ENCODE results near the gene GIGYF2.

DNA sequence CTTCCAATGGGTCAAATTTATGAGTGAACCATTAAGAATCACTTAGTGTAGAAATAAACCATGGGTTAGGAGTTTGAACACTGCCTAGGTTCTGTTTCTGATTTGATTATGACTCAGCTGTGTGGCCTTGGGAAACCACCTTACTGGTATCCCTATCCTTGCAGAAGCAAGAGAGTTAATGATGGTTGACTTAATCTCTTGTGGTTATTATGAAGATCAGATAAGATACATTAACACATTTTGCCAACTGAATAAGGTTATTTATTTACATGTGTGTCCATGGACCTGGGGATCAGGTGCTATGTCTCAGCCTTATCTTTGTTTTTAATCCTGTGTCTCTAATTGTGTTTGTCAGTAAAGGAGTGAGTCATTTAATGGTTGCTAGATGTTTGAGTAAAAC, 84.6 kb downstream of the GIGYF2 start:
- TF ChIP-seq, protein P1, sequence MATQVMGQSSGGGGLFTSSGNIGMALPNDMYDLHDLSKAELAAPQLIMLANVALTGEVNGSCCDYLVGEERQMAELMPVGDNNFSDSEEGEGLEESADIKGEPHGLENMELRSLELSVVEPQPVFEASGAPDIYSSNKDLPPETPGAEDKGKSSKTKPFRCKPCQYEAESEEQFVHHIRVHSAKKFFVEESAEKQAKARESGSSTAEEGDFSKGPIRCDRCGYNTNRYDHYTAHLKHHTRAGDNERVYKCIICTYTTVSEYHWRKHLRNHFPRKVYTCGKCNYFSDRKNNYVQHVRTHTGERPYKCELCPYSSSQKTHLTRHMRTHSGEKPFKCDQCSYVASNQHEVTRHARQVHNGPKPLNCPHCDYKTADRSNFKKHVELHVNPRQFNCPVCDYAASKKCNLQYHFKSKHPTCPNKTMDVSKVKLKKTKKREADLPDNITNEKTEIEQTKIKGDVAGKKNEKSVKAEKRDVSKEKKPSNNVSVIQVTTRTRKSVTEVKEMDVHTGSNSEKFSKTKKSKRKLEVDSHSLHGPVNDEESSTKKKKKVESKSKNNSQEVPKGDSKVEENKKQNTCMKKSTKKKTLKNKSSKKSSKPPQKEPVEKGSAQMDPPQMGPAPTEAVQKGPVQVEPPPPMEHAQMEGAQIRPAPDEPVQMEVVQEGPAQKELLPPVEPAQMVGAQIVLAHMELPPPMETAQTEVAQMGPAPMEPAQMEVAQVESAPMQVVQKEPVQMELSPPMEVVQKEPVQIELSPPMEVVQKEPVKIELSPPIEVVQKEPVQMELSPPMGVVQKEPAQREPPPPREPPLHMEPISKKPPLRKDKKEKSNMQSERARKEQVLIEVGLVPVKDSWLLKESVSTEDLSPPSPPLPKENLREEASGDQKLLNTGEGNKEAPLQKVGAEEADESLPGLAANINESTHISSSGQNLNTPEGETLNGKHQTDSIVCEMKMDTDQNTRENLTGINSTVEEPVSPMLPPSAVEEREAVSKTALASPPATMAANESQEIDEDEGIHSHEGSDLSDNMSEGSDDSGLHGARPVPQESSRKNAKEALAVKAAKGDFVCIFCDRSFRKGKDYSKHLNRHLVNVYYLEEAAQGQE (IDR thresholded peaks at IDR 0.05; ENCODE audit: low read depth): no peak
- TF ChIP-seq, protein P2, sequence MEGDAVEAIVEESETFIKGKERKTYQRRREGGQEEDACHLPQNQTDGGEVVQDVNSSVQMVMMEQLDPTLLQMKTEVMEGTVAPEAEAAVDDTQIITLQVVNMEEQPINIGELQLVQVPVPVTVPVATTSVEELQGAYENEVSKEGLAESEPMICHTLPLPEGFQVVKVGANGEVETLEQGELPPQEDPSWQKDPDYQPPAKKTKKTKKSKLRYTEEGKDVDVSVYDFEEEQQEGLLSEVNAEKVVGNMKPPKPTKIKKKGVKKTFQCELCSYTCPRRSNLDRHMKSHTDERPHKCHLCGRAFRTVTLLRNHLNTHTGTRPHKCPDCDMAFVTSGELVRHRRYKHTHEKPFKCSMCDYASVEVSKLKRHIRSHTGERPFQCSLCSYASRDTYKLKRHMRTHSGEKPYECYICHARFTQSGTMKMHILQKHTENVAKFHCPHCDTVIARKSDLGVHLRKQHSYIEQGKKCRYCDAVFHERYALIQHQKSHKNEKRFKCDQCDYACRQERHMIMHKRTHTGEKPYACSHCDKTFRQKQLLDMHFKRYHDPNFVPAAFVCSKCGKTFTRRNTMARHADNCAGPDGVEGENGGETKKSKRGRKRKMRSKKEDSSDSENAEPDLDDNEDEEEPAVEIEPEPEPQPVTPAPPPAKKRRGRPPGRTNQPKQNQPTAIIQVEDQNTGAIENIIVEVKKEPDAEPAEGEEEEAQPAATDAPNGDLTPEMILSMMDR (IDR thresholded peaks at IDR 0.05 in 2 of 3, conservative IDR thresholded peaks at IDR 0.05 in 1 of 3; ENCODE audit: borderline replicate concordance in 1 of 3, insufficient read depth in 1 of 3, low read depth in 2 of 3, low read length in 2 of 3): no peak
- no peak for TF ChIP-seq JUND (IDR thresholded peaks at IDR 0.05)
- TF ChIP-seq SRF (IDR thresholded peaks at IDR 0.05; ENCODE audit: low read depth): no peak
- no peak for TF ChIP-seq CBX3 (IDR thresholded peaks at IDR 0.05; ENCODE audit: low read depth)

Measured in HCT116 (cell line).